HCT116 (cell line): ENCODE measurements around the gene RPL29.

Source experiments
- EZH2 ChIP-seq: fragments of 200-600 bp; sonication (generic); IDR thresholded peaks from 2 replicates; pipeline ENCODE4 v1.6.1; 2017; ENCODE audit warnings: antibody characterized with exemption, mixed run types
- POLR2AphosphoS5 ChIP-seq: IDR thresholded peaks from 2 replicates; pipeline ENCODE4 v1.6.1; 2011; ENCODE audit warnings: mild to moderate bottlenecking, low read depth, low read length, moderate library complexity

- TF ChIP-seq POLR2AphosphoS5 (no peak), EZH2 (no peak)
Measured at GRCh38 chr3:52044869-52045619, 49.3 kb upstream of the RPL29 start.
